K562 (cell line): ENCODE results near the gene TRMT1. TPM values are rescaled to one million over a fixed set of nuclear protein-coding genes. Genes with fewer than 3 reads are reported as not detected.

Experiments
- CC2D1A ChIP-seq: fragments of 450-650 bp; IDR thresholded peaks from 2 replicates; pipeline ENCODE4 v1.6.1; 2017; ENCODE audit warnings: mild to moderate bottlenecking
- CCAR2 ChIP-seq: fragments of 200-400 bp; formaldehyde crosslinking; IDR thresholded peaks from 2 replicates; pipeline ENCODE4 v1.6.1; 2017; ENCODE audit warnings: mild to moderate bottlenecking, low read depth, low read length
- CHD4 ChIP-seq: fragments of 200-600 bp; sonication (generic); IDR thresholded peaks from 3 replicates; pipeline ENCODE4 v1.6.1; 2012; ENCODE audit warnings: low read depth, mild to moderate bottlenecking, mixed read lengths, low read length, inconsistent platforms; ENCODE audit not compliant: insufficient read depth, insufficient replicate concordance, poor library complexity, severe bottlenecking
- COPS2 ChIP-seq: fragments of 450-650 bp; conservative IDR thresholded peaks from 2 replicates; pipeline ENCODE4 v1.6.1; 2016; ENCODE audit warnings: mild to moderate bottlenecking, moderate library complexity
- DPF2 ChIP-seq: fragments of 450-650 bp; IDR thresholded peaks from 2 replicates; pipeline ENCODE4 v1.6.1; 2016
- GATAD2A ChIP-seq: fragments of 450-650 bp; IDR thresholded peaks from 2 replicates; pipeline ENCODE4 v1.6.1; 2017
- KAT7 ChIP-seq: sonication (generic); formaldehyde crosslinking; IDR thresholded peaks from 2 replicates; pipeline ENCODE4 v1.8.0; 2022; ENCODE audit warnings: missing genetic modification reagents, mild to moderate bottlenecking, borderline replicate concordance
- NCOA2 ChIP-seq, 2 experiments: fragments of 450-650 bp; IDR thresholded peaks; 2 replicates each; pipeline ENCODE4 v1.6.1; 2018; ENCODE audit warnings: mild to moderate bottlenecking in 2 of 2, moderate library complexity in 1 of 2; ENCODE audit not compliant: partially characterized antibody in 2 of 2
- STAT5A ChIP-seq: IDR thresholded peaks from 2 replicates; pipeline ENCODE4 v1.6.1; 2012; ENCODE audit warnings: low read length, inconsistent platforms, borderline replicate concordance
- ZBTB1 ChIP-seq: sonication (generic); formaldehyde crosslinking; IDR thresholded peaks from 2 replicates; pipeline ENCODE4 v1.8.1; 2023; ENCODE audit warnings: missing genetic modification reagents, low read depth, mild to moderate bottlenecking, borderline replicate concordance
- ZNF384 ChIP-seq: IDR thresholded peaks from 2 replicates; pipeline ENCODE4 v1.6.1; 2012; ENCODE audit warnings: low read depth, low read length, improper control_type of control experiment
- ZNF644 ChIP-seq: fragments of 200-800 bp; sonication (Bioruptor generic); IDR thresholded peaks from 2 replicates; pipeline ENCODE4 v1.6.1; 2016; ENCODE audit warnings: low read depth, missing genetic modification characterization, missing compliant biosample characterization
- ZNF778 ChIP-seq: fragments of 450-650 bp; formaldehyde crosslinking; IDR thresholded peaks from 2 replicates; pipeline ENCODE4 v1.4.0; 2020; ENCODE audit warnings: mild to moderate bottlenecking, moderate library complexity
- polyA plus RNA-seq, 8 experiments: library from polyadenylated mRNA; depleted of rRNA in 4 of 8; stranded (reverse) in 5 of 8; unstranded in 3 of 8; fragments of >200 nt; fragmentation: Nextera tagmentation in 2 of 8; fragmentation: Illumina TruSeq in 1 of 8; extraction: Ambion mirVana in 2 of 8; extraction: Trizol in 1 of 8; gene quantifications; 2 replicates each; pipeline versions ENCODE4 v1.2.1 to v1.2.3, GENCODE V29; 2011 to 2014; ENCODE audit warnings: inconsistent platforms in 1 of 8, missing spikeins in 1 of 8
- total RNA-seq, 7 experiments: library from RNA; depleted of rRNA in 6 of 7; stranded (reverse); fragments of >200 nt in 6 of 7; fragmentation: Illumina TruSeq in 2 of 7; extraction: Trizol in 2 of 7; gene quantifications; 2 replicates each; pipeline versions ENCODE4 v1.2.1 to v1.2.3, GENCODE V29; 2011 to 2021; ENCODE audit warnings: low replicate concordance in 1 of 7
- TF ChIP-seq, protein P1 (sequence below): fragments of 450-650 bp; IDR thresholded peaks from 2 replicates; pipeline ENCODE4 v1.6.1; 2016; ENCODE audit warnings: low read depth
- TF ChIP-seq, protein P2 (sequence below): fragments of 450-650 bp; IDR thresholded peaks from 2 replicates; pipeline ENCODE4 v1.6.1; 2016; ENCODE audit warnings: mild to moderate bottlenecking
- TF ChIP-seq, protein P3 (sequence below): sonication (generic); IDR thresholded peaks from 2 replicates; pipeline ENCODE4 v1.6.1; 2016

TRMT1 gene
- total and polyA plus RNA-seq, 9 of the 15 experiments (the other 6 are each of a cell fraction or from before 2014, with no cell fraction given): 5.8 to 158 (median 54.3) TPM

DNA sequence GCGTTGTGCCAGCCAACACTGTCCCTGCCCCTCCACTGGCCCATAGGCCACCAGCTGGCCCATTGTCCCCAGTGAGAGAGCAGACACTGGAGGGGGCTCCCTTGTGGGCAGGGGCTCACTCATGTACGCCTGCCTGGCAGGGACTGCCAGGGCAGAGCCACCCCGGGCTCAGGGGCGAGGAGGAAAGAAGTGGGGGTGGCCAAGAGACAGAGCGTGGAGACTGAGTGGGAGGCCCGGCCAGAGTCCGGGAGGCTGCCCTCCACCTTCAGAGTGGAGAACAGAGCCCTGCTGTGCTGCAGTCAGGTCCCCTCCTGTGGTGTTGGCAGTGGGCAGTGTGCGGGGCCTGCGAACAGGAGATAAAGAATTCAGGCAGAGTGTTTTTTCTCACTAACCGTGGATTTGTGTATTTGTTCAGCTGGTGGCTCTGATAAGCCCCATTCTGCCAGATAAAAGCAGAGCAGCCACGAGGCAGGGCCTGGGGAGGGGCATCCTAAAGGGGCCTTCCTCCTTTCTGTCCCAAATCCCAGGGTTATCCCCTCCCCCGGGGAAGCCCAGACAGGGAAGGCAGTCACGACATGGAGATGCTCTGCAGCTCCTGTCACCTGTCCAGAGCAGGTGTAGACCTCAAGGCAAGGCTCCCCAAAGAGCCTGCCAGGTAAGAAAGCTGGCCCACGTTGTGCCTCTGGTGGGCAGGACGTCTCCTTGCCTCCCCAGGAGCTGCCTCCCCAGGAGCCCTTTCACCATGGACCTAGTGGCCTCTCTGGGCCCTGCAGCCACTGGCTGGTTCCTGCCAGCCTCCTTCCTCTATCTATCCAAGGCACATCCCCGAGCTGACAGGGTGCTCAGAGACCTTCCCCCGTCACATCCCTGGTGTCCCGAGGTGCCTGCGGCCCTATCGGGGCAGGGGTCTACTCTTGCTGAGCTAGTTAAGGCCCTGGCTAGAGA is 46.9 kb downstream of the TRMT1 start (continued):
- TF ChIP-seq, protein P1, sequence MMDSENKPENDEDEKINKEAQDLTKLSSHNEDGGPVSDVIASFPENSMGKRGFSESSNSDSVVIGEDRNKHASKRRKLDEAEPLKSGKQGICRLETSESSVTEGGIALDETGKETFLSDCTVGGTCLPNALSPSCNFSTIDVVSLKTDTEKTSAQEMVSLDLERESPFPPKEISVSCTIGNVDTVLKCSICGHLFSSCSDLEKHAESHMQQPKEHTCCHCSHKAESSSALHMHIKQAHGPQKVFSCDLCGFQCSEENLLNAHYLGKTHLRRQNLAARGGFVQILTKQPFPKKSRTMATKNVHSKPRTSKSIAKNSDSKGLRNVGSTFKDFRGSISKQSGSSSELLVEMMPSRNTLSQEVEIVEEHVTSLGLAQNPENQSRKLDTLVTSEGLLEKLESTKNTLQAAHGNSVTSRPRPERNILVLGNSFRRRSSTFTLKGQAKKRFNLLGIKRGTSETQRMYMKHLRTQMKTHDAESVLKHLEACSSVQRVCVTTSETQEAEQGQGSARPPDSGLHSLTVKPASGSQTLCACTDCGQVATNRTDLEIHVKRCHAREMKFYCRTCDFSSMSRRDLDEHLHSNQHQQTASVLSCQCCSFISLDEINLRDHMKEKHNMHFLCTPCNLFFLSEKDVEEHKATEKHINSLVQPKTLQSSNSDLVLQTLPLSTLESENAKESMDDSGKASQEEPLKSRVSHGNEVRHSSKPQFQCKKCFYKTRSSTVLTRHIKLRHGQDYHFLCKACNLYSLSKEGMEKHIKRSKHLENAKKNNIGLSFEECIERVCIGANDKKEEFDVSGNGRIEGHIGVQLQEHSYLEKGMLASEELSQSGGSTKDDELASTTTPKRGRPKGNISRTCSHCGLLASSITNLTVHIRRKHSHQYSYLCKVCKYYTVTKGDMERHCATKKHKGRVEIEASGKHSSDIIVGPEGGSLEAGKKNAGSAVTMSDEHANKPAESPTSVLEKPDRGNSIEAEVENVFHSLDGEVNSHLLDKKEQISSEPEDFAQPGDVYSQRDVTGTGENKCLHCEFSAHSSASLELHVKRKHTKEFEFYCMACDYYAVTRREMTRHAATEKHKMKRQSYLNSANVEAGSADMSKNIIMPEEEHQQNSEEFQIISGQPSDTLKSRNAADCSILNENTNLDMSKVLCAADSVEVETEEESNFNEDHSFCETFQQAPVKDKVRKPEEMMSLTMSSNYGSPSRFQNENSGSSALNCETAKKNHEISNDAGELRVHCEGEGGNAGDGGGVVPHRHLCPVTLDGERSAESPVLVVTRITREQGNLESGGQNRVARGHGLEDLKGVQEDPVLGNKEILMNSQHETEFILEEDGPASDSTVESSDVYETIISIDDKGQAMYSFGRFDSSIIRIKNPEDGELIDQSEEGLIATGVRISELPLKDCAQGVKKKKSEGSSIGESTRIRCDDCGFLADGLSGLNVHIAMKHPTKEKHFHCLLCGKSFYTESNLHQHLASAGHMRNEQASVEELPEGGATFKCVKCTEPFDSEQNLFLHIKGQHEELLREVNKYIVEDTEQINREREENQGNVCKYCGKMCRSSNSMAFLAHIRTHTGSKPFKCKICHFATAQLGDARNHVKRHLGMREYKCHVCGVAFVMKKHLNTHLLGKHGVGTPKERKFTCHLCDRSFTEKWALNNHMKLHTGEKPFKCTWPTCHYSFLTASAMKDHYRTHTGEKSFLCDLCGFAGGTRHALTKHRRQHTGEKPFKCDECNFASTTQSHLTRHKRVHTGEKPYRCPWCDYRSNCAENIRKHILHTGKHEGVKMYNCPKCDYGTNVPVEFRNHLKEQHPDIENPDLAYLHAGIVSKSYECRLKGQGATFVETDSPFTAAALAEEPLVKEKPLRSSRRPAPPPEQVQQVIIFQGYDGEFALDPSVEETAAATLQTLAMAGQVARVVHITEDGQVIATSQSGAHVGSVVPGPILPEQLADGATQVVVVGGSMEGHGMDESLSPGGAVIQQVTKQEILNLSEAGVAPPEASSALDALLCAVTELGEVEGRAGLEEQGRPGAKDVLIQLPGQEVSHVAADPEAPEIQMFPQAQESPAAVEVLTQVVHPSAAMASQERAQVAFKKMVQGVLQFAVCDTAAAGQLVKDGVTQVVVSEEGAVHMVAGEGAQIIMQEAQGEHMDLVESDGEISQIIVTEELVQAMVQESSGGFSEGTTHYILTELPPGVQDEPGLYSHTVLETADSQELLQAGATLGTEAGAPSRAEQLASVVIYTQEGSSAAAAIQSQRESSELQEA: no peak
- TF ChIP-seq NCOA2 (IDR thresholded peaks at IDR 0.05; ENCODE audit: partially characterized antibody in 2 of 2): no peak
- no peak for TF ChIP-seq KAT7 (CRISPR knock-in tag)
- TF ChIP-seq, protein P2, sequence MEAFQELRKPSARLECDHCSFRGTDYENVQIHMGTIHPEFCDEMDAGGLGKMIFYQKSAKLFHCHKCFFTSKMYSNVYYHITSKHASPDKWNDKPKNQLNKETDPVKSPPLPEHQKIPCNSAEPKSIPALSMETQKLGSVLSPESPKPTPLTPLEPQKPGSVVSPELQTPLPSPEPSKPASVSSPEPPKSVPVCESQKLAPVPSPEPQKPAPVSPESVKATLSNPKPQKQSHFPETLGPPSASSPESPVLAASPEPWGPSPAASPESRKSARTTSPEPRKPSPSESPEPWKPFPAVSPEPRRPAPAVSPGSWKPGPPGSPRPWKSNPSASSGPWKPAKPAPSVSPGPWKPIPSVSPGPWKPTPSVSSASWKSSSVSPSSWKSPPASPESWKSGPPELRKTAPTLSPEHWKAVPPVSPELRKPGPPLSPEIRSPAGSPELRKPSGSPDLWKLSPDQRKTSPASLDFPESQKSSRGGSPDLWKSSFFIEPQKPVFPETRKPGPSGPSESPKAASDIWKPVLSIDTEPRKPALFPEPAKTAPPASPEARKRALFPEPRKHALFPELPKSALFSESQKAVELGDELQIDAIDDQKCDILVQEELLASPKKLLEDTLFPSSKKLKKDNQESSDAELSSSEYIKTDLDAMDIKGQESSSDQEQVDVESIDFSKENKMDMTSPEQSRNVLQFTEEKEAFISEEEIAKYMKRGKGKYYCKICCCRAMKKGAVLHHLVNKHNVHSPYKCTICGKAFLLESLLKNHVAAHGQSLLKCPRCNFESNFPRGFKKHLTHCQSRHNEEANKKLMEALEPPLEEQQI: no peak
- TF ChIP-seq ZNF384: peak; percentile 86
- TF ChIP-seq ZNF644: peak; percentile 94
- peak; percentile 98 for TF ChIP-seq DPF2
- TF ChIP-seq ZBTB1: no peak
- peak; percentile 93 for TF ChIP-seq STAT5A
- peak; percentile 88 for TF ChIP-seq GATAD2A
- no peak for TF ChIP-seq COPS2
- peak; percentile 97 for TF ChIP-seq CC2D1A
- 0 out of 2 replicates have a peak, but pooled peaks have one; percentile 72 for TF ChIP-seq CCAR2
- TF ChIP-seq ZNF778 (CRISPR knock-in tag): no peak
- TF ChIP-seq, protein P3, sequence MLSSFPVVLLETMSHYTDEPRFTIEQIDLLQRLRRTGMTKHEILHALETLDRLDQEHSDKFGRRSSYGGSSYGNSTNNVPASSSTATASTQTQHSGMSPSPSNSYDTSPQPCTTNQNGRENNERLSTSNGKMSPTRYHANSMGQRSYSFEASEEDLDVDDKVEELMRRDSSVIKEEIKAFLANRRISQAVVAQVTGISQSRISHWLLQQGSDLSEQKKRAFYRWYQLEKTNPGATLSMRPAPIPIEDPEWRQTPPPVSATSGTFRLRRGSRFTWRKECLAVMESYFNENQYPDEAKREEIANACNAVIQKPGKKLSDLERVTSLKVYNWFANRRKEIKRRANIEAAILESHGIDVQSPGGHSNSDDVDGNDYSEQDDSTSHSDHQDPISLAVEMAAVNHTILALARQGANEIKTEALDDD: no peak
- no peak for TF ChIP-seq CHD4
